Measurements from ENCODE around the gene RTN4. TPM values are rescaled to one million over a fixed set of nuclear protein-coding genes. Genes with fewer than 3 reads are reported as not detected.

RTN4 gene
- total RNA-seq, 1 experiment from 2014 or later: 200 TPM

DNA sequence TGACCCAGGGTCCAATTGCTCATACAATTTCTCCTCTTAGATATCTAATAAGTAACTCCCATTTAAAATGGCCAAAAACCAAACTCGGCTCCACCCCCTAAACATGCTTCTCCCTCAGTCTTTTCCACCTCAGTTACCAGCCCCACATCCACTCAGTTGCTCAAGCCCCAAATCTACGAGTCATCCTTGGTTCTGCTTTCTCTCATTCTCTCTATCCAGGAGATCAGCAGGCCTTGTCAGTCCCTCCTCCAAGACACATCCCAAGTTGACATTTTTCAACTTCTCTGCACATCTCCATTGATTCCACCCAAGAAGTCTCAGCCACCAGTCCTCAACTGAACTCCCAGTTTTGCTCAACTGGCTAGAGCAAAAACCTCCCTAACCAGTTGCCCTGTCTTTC is 40.5 kb upstream of the RTN4 start:
- Histone ChIP-seq H2BK5ac (ENCODE audit: insufficient read length, low read length) (no peak overlapping the region), H3K4me1 (ENCODE audit: insufficient read depth, low read length) (no peaks in the 10 kb centered on the region), H3T11ph (ENCODE audit: low read length) (no peak overlapping the region), H2BK12ac (ENCODE audit: insufficient read length, low read depth, low read length) (no peak overlapping the region), H4K91ac (ENCODE audit: insufficient read length, low read depth, low read length) (no peak overlapping the region), H4K8ac (replicated peaks; ENCODE audit: insufficient read length, low read depth, low read length) (no peak overlapping the region), H3K4ac (ENCODE audit: low read depth, low read length) (no peak overlapping the region), H4K5ac (ENCODE audit: insufficient read length, low read depth, low read length) (no peak overlapping the region), H3K79me2 (ENCODE audit: insufficient read depth, low read length) (no peaks in the 10 kb centered on the region), H3K27me3 (ENCODE audit: insufficient read depth, low read length) (no peaks in the 10 kb centered on the region), H3K23me2 (ENCODE audit: insufficient read length, low read depth, low read length, poor library complexity, severe bottlenecking) (no peaks in the 10 kb centered on the region), H2AFZ (ENCODE audit: low read length) (no peak overlapping the region), H3K14ac (ENCODE audit: insufficient read depth, low read length) (no peak overlapping the region), H3K79me1 (ENCODE audit: insufficient read depth, low read depth, low read length, poor library complexity, severe bottlenecking) (no peaks in the 10 kb centered on the region), H2BK20ac (ENCODE audit: low read depth, low read length, poor library complexity, severe bottlenecking) (no peak overlapping the region), H2AK5ac (ENCODE audit: insufficient read length, low read length) (no peak overlapping the region), H3K4me2 (ENCODE audit: insufficient read depth, insufficient read length, low read length) (no peak overlapping the region), H3K27ac (ENCODE audit: insufficient read length, low read depth, low read length) (no peak overlapping the region), H3K9ac (ENCODE audit: extremely low read depth, insufficient read length, low read length) (no peak overlapping the region), H3K56ac (ENCODE audit: insufficient read length, low read depth, low read length) (no peak overlapping the region), H3K23ac (ENCODE audit: insufficient read length, low read depth, low read length) (no peak overlapping the region), H2BK120ac (ENCODE audit: low read depth, low read length, poor library complexity, severe bottlenecking) (no peak overlapping the region), H4K20me1 (ENCODE audit: control insufficient read depth, insufficient read depth, insufficient read length) (no peaks in the 10 kb centered on the region), H3K18ac (ENCODE audit: insufficient read length, low read depth, low read length) (no peak overlapping the region), H3K9me3 (ENCODE audit: control insufficient read depth, low read depth, low read length) (no peaks in the 10 kb centered on the region), H2BK15ac (ENCODE audit: low read depth, low read length) (no peak overlapping the region)
- Mint-ChIP-seq H3K4me1 (peaks cover 3 to 14% of the 10 kb centered on the region in 2 experiments; a peak in 2 of 4 replicates), H3K36me3 (ENCODE audit: insufficient read depth in 1 of 3, low read depth in 3 of 3) (no peaks in the 10 kb centered on the region), H3K27me3 (ENCODE audit: low read depth) (no peaks in the 10 kb centered on the region), H3K9me3 (no peaks in the 10 kb centered on the region), H3K4me3 (no peak overlapping the region; a peak in 1 of 5 replicates), H3K27ac (no peak overlapping the region)
- TF ChIP-seq, protein P1, sequence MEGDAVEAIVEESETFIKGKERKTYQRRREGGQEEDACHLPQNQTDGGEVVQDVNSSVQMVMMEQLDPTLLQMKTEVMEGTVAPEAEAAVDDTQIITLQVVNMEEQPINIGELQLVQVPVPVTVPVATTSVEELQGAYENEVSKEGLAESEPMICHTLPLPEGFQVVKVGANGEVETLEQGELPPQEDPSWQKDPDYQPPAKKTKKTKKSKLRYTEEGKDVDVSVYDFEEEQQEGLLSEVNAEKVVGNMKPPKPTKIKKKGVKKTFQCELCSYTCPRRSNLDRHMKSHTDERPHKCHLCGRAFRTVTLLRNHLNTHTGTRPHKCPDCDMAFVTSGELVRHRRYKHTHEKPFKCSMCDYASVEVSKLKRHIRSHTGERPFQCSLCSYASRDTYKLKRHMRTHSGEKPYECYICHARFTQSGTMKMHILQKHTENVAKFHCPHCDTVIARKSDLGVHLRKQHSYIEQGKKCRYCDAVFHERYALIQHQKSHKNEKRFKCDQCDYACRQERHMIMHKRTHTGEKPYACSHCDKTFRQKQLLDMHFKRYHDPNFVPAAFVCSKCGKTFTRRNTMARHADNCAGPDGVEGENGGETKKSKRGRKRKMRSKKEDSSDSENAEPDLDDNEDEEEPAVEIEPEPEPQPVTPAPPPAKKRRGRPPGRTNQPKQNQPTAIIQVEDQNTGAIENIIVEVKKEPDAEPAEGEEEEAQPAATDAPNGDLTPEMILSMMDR (conservative IDR thresholded peaks at IDR 0.05): no peak
- no peak for DNase-seq
- no CpG with 5 or more reads among the region's 2 CpGs for WGBS (ENCODE audit: extremely low coverage, insufficient read length, low lambda C conversion rate)

Measured in H9 (cell line).